Retinal pigment epithelial cell (primary cell): Measurements from ENCODE around the gene BCL2L2.
A peak's percentile ranks its signal among the peaks of the same experiment; 100 is the strongest.

ENCODE experiments used
- DNase-seq: peaks from one replicate; pipeline ENCODE4 v3.0.0-alpha.2; 2010; ENCODE audit warnings: low read depth
- H3K4me3 ChIP-seq: 2 replicates; pipeline ENCODE4 v1.5.1; 2011; ENCODE audit warnings: mild to moderate bottlenecking, low read length, control low read depth, moderate library complexity
- CTCF ChIP-seq: conservative IDR thresholded peaks from 2 replicates; pipeline ENCODE4 v1.5.1; 2011; ENCODE audit warnings: low read depth, low read length, control low read depth, inconsistent platforms

The BCL2L2 gene

GRCh38 chr14:23281247-23281646 lies 25.4 kb upstream of the BCL2L2 start:
- no peak for TF ChIP-seq CTCF
- DNase-seq, result no peak
- H3K4me3 ChIP-seq, result no peak overlapping the region

- no peak for DNase-seq
- TF ChIP-seq CTCF, result no peak
- H3K4me3 ChIP-seq, result peak overlapping the region; percentile 88
These were observed 21.7 kb upstream of the BCL2L2 start for GRCh38 chr14:23284654-23285529.

- DNase-seq, result no peak
- peak overlapping the region; percentile 88 for H3K4me3 ChIP-seq
- no peak for TF ChIP-seq CTCF
These were observed 21.1 kb upstream of the BCL2L2 start for GRCh38 chr14:23285530-23286019.

- TF ChIP-seq CTCF, result peak; percentile 8
- peak; percentile 93 for DNase-seq
- H3K4me3 ChIP-seq, result peak within 1 kb of the TSS; percentile 88
These were observed 20.4 kb upstream of the BCL2L2 start, which contains the start of gene HOMEZ for GRCh38 chr14:23286020-23286901. Gene HOMEZ, minus strand, starts transcription at chr14:23286132. Its CDS starts 180 bp downstream, at chr14:23285952.

GRCh38 chr14:23286902-23287479 lies 19.6 kb upstream of the BCL2L2 start:
- peak overlapping the region; percentile 88 for H3K4me3 ChIP-seq
- no peak for TF ChIP-seq CTCF

GRCh38 chr14:23294734-23295561 lies 11.7 kb upstream of the BCL2L2 start:
- DNase-seq, result no peak
- peak; percentile 90 for TF ChIP-seq CTCF
- no peak overlapping the region for H3K4me3 ChIP-seq

More at GRCh38 chr14:23286902-23287479, 19.6 kb upstream of the BCL2L2 start:
- no peak for DNase-seq
